GM12878 (cell line): ENCODE results near the gene HSD17B14.

Experiments used
- POLR2A ChIP-seq: IDR thresholded peaks from 2 replicates; pipeline ENCODE4 v1.6.1; 2011; ENCODE audit warnings: low read depth, mild to moderate bottlenecking, low read length
- TF ChIP-seq, protein P1 (sequence below): fragments of 450-650 bp; IDR thresholded peaks from 2 replicates; pipeline ENCODE4 v1.6.1; 2017; ENCODE audit warnings: mild to moderate bottlenecking, low read depth, inconsistent platforms; ENCODE audit not compliant: poor library complexity, severe bottlenecking
- TF ChIP-seq, protein P2 (sequence below): IDR thresholded peaks from 2 replicates; pipeline ENCODE4 v1.6.1; 2012; ENCODE audit warnings: mild to moderate bottlenecking, low read depth, low read length

DNA sequence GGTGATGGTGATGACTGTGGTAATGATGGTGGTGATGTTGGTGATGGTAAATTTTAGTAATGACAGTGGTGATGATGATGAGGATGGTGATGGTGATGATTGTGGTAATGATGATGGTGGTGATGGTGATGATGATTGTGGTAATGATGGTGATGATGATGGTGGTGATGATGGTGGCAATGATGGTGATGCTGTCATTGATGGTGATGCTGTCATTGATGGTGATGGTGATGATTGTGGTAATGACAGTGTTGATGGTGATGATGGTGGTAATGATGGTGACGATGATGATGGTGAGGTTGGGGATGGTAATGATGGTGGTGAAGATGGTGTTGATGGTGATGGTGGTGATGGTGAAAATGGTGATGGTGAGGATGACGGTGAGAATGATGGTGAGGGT, 13.8 kb downstream of the HSD17B14 start:
- TF ChIP-seq, protein P1, sequence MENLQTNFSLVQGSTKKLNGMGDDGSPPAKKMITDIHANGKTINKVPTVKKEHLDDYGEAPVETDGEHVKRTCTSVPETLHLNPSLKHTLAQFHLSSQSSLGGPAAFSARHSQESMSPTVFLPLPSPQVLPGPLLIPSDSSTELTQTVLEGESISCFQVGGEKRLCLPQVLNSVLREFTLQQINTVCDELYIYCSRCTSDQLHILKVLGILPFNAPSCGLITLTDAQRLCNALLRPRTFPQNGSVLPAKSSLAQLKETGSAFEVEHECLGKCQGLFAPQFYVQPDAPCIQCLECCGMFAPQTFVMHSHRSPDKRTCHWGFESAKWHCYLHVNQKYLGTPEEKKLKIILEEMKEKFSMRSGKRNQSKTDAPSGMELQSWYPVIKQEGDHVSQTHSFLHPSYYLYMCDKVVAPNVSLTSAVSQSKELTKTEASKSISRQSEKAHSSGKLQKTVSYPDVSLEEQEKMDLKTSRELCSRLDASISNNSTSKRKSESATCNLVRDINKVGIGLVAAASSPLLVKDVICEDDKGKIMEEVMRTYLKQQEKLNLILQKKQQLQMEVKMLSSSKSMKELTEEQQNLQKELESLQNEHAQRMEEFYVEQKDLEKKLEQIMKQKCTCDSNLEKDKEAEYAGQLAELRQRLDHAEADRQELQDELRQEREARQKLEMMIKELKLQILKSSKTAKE: no peak
- TF ChIP-seq POLR2A: no peak
- TF ChIP-seq, protein P2, sequence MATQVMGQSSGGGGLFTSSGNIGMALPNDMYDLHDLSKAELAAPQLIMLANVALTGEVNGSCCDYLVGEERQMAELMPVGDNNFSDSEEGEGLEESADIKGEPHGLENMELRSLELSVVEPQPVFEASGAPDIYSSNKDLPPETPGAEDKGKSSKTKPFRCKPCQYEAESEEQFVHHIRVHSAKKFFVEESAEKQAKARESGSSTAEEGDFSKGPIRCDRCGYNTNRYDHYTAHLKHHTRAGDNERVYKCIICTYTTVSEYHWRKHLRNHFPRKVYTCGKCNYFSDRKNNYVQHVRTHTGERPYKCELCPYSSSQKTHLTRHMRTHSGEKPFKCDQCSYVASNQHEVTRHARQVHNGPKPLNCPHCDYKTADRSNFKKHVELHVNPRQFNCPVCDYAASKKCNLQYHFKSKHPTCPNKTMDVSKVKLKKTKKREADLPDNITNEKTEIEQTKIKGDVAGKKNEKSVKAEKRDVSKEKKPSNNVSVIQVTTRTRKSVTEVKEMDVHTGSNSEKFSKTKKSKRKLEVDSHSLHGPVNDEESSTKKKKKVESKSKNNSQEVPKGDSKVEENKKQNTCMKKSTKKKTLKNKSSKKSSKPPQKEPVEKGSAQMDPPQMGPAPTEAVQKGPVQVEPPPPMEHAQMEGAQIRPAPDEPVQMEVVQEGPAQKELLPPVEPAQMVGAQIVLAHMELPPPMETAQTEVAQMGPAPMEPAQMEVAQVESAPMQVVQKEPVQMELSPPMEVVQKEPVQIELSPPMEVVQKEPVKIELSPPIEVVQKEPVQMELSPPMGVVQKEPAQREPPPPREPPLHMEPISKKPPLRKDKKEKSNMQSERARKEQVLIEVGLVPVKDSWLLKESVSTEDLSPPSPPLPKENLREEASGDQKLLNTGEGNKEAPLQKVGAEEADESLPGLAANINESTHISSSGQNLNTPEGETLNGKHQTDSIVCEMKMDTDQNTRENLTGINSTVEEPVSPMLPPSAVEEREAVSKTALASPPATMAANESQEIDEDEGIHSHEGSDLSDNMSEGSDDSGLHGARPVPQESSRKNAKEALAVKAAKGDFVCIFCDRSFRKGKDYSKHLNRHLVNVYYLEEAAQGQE: no peak
